ENCODE results near the gene FLNB. TPM values are rescaled to one million over a fixed set of nuclear protein-coding genes. Genes with fewer than 3 reads are reported as not detected.
"Not testable (repeated sequence)": the region's sequence is repeated elsewhere in the genome, so short reads cannot be mapped to it uniquely, and the experiment has no call there.

FLNB gene
- total RNA-seq, 1 donor from 2014 or later, result 782 TPM

- DNase-seq (ENCODE audit: extremely low read depth, low read depth, low spot score), result no peak
These were observed 183.8 kb downstream of the FLNB start for GRCh38 chr3:58192069-58192468.

- no peak for DNase-seq (ENCODE audit: extremely low read depth, low read depth, low spot score)
These were observed 185.6 kb downstream of the FLNB start for GRCh38 chr3:58193682-58194407.

- DNase-seq (ENCODE audit: extremely low read depth, low read depth, low spot score), result no peak
These were observed 189.4 kb downstream of the FLNB start for GRCh38 chr3:58197588-58197987.

GRCh38 chr3:58198362-58198761 is 190.1 kb downstream of the FLNB start:
- no peak for DNase-seq (ENCODE audit: extremely low read depth, low read depth, low spot score)

GRCh38 chr3:58198804-58199203 is 190.6 kb downstream of the FLNB start:
- no peak for DNase-seq (ENCODE audit: extremely low read depth, low read depth, low spot score)

- no peak for DNase-seq (ENCODE audit: extremely low read depth, low read depth, low spot score)
These were observed 192.0 kb downstream of the FLNB start for GRCh38 chr3:58200121-58200709.

- DNase-seq (ENCODE audit: extremely low read depth, low read depth, low spot score), result no peak
These were observed 192.7 kb downstream of the FLNB start for GRCh38 chr3:58200846-58201355.

- DNase-seq (ENCODE audit: extremely low read depth, low read depth, low spot score), result not testable (repeated sequence)
These were observed 193.2 kb downstream of the FLNB start for GRCh38 chr3:58201451-58201850.

GRCh38 chr3:58202917-58203360 is 194.7 kb downstream of the FLNB start:
- DNase-seq (ENCODE audit: extremely low read depth, low read depth, low spot score), result no peak

- no peak for DNase-seq (ENCODE audit: extremely low read depth, low read depth, low spot score)
These were observed 195.3 kb downstream of the FLNB start for GRCh38 chr3:58203541-58203940.

- DNase-seq (ENCODE audit: extremely low read depth, low read depth, low spot score), result no peak
These were observed 196.5 kb downstream of the FLNB start for GRCh38 chr3:58204720-58205119.

GRCh38 chr3:58205981-58206380 is 197.8 kb downstream of the FLNB start:
- no peak for DNase-seq (ENCODE audit: extremely low read depth, low read depth, low spot score)

- no peak for DNase-seq (ENCODE audit: extremely low read depth, low read depth, low spot score)
These were observed 198.3 kb downstream of the FLNB start for GRCh38 chr3:58206406-58207011.

- no peak for DNase-seq (ENCODE audit: extremely low read depth, low read depth, low spot score)
These were observed 199.7 kb downstream of the FLNB start for GRCh38 chr3:58207954-58208353.

- no peak for DNase-seq (ENCODE audit: extremely low read depth, low read depth, low spot score)
These were observed 201.7 kb downstream of the FLNB start for GRCh38 chr3:58209933-58210332.

GRCh38 chr3:58210761-58211460 is 202.7 kb downstream of the FLNB start, which contains the start of gene DNASE1L3:
DNASE1L3 (minus strand) TSS chr3:58210972; CDS start chr3:58210906, 66 bp downstream.
- DNase-seq (ENCODE audit: extremely low read depth, low read depth, low spot score), result no peak

GRCh38 chr3:58214484-58215316 is 206.5 kb downstream of the FLNB start:
- DNase-seq (ENCODE audit: extremely low read depth, low read depth, low spot score), result no peak

GRCh38 chr3:58215317-58216025 is 207.2 kb downstream of the FLNB start:
- no peak for DNase-seq (ENCODE audit: extremely low read depth, low read depth, low spot score)

- no peak for DNase-seq (ENCODE audit: extremely low read depth, low read depth, low spot score)
These were observed 208.4 kb downstream of the FLNB start for GRCh38 chr3:58216496-58217195.

All from glomerular endothelial cell (primary cell).